HepG2 (cell line): ENCODE data around the gene SLC1A2.

ENCODE experiments used
- ATF2 ChIP-seq: sonication (generic); formaldehyde crosslinking; IDR thresholded peaks from 2 replicates; pipeline ENCODE4 v1.4.0; 2020; ENCODE audit warnings: missing genetic modification reagents
- CHD2 ChIP-seq: IDR thresholded peaks from 2 replicates; pipeline ENCODE4 v1.6.1; 2011; ENCODE audit warnings: low read depth, low read length, improper control_type of control experiment
- NCOR1 ChIP-seq: fragments of 200-600 bp; sonication (generic); IDR thresholded peaks from 2 replicates; pipeline ENCODE4 v1.7.0; 2017; ENCODE audit warnings: antibody characterized with exemption, low read length, borderline replicate concordance
- ZNF460 ChIP-seq: sonication (generic); formaldehyde crosslinking; IDR thresholded peaks from 2 replicates; pipeline ENCODE4 v1.5.1; 2020; ENCODE audit warnings: missing genetic modification reagents, mild to moderate bottlenecking, borderline replicate concordance
- TF ChIP-seq, protein P1 (sequence below): sonication (generic); formaldehyde crosslinking; IDR thresholded peaks from 2 replicates; pipeline ENCODE4 v1.4.0; 2020; ENCODE audit warnings: missing genetic modification reagents, mild to moderate bottlenecking, borderline replicate concordance

DNA sequence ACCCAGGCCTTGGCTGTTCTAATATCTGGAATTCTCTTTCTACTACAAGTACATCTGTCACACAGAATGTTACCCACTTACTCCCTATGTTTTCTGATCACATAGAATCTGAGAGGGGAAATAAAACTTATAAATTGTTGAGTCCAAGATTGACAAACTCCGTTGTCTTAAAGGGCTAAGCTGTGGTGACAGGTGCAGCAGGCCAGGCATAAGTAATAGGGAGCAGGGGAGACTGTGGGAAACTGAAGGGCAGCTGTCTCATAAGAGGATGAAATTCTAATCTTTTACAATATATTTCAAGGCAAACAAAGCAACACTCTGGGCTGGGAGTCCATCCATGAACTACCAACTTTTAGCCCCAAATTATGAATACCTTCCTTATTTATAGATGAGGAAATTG lies 133.9 kb downstream of the SLC1A2 start:
- TF ChIP-seq CHD2 (no peak), ZNF460 (CRISPR knock-in tag) (no peak), NCOR1 (no peak), ATF2 (CRISPR knock-in tag) (no peak)
- TF ChIP-seq, protein P1, sequence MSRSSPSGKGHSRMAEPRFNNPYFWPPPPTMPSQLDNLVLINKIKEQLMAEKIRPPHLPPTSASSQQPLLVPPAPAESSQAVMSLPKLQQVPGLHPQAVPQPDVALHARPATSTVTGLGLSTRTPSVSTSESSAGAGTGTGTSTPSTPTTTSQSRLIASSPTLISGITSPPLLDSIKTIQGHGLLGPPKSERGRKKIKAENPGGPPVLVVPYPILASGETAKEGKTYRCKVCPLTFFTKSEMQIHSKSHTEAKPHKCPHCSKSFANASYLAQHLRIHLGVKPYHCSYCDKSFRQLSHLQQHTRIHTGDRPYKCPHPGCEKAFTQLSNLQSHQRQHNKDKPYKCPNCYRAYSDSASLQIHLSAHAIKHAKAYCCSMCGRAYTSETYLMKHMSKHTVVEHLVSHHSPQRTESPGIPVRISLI (CRISPR knock-in tag), result no peak
